Measurements from ENCODE around the gene PSRC1.

DNA sequence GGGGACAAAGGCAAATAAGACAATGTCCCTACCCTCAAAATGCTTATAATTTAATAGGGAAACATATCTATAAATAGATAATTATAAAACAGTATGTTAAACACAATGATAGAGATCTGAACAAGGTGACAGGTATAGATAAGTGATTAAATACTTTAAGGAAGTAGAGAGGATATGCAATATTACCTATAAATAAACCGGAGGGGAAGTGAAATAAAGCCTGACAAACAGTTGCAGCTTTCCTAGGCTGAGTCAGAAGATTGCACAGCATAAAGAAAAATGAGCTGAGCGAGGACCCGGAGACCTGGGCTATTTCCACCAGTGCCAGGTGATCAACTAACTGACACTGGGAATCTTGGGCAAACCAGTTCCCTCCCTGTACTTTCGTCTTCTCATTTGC, 11.5 kb upstream of the PSRC1 start:
- TF ChIP-seq, protein P1, sequence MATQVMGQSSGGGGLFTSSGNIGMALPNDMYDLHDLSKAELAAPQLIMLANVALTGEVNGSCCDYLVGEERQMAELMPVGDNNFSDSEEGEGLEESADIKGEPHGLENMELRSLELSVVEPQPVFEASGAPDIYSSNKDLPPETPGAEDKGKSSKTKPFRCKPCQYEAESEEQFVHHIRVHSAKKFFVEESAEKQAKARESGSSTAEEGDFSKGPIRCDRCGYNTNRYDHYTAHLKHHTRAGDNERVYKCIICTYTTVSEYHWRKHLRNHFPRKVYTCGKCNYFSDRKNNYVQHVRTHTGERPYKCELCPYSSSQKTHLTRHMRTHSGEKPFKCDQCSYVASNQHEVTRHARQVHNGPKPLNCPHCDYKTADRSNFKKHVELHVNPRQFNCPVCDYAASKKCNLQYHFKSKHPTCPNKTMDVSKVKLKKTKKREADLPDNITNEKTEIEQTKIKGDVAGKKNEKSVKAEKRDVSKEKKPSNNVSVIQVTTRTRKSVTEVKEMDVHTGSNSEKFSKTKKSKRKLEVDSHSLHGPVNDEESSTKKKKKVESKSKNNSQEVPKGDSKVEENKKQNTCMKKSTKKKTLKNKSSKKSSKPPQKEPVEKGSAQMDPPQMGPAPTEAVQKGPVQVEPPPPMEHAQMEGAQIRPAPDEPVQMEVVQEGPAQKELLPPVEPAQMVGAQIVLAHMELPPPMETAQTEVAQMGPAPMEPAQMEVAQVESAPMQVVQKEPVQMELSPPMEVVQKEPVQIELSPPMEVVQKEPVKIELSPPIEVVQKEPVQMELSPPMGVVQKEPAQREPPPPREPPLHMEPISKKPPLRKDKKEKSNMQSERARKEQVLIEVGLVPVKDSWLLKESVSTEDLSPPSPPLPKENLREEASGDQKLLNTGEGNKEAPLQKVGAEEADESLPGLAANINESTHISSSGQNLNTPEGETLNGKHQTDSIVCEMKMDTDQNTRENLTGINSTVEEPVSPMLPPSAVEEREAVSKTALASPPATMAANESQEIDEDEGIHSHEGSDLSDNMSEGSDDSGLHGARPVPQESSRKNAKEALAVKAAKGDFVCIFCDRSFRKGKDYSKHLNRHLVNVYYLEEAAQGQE (IDR thresholded peaks at IDR 0.05; ENCODE audit: unreplicated experiment), result no peak
- TF ChIP-seq POLR2AphosphoS5 (IDR thresholded peaks at IDR 0.05; ENCODE audit: low read depth) (no peak), EZH2 (IDR thresholded peaks at IDR 0.05; ENCODE audit: low read depth, unreplicated experiment) (no peak), NANOG (IDR thresholded peaks at IDR 0.05; ENCODE audit: borderline replicate concordance) (no peak)
- TF ChIP-seq, protein P2, sequence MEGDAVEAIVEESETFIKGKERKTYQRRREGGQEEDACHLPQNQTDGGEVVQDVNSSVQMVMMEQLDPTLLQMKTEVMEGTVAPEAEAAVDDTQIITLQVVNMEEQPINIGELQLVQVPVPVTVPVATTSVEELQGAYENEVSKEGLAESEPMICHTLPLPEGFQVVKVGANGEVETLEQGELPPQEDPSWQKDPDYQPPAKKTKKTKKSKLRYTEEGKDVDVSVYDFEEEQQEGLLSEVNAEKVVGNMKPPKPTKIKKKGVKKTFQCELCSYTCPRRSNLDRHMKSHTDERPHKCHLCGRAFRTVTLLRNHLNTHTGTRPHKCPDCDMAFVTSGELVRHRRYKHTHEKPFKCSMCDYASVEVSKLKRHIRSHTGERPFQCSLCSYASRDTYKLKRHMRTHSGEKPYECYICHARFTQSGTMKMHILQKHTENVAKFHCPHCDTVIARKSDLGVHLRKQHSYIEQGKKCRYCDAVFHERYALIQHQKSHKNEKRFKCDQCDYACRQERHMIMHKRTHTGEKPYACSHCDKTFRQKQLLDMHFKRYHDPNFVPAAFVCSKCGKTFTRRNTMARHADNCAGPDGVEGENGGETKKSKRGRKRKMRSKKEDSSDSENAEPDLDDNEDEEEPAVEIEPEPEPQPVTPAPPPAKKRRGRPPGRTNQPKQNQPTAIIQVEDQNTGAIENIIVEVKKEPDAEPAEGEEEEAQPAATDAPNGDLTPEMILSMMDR (conservative IDR thresholded peaks at IDR 0.05; ENCODE audit: low read depth in 2 of 2), result no peak

Measured in GM23338 (cell line).